H1 (cell line): Measurements from ENCODE around the gene PODN. TPM values are rescaled to one million over a fixed set of nuclear protein-coding genes. Genes with fewer than 3 reads are reported as not detected.

Experiments
- CTCF ChIA-PET: fragments of 300-600 bp; sonication (Branson Sonifier 250); formaldehyde crosslinking; loops from one replicate; lab custom pipeline; 2021; ENCODE audit not compliant: partially characterized antibody; lab: Charles Lee
- POLR2A ChIA-PET: fragments of 300-600 bp; sonication (Branson Sonifier 250); formaldehyde crosslinking; loops from one replicate; lab custom pipeline; 2021; ENCODE audit warnings: inconsistent platforms; ENCODE audit not compliant: partially characterized antibody; lab: Charles Lee
- DNase-seq, 2 experiments: peaks; one replicate each; pipeline versions ENCODE4 v3.0.0 to v3.0.0-alpha.2; 2010 to 2022; ENCODE audit warnings: low spot score in 2 of 2, low read depth in 1 of 2, mixed read lengths in 1 of 2
- FAIRE-seq: peaks from 2 replicates; lab custom pipeline; 2011; peaks lifted over from hg19 to GRCh38; lab: Jason Lieb, UNC
- H2AFZ ChIP-seq: 2 replicates; pipeline ENCODE4 v1.8.1; 2012; ENCODE audit warnings: low read length, inconsistent platforms
- H2AK5ac ChIP-seq: 2 replicates; pipeline ENCODE4 v1.6.1; 2013; ENCODE audit warnings: low read depth, low read length
- H2BK120ac ChIP-seq: replicated peaks from 2 replicates; pipeline ENCODE3; 2013; ENCODE audit warnings: low read depth, low read length, inconsistent platforms
- H2BK12ac ChIP-seq: 2 replicates; pipeline ENCODE4 v1.6.1; 2013; ENCODE audit warnings: low read depth, low read length
- H2BK15ac ChIP-seq: 2 replicates; pipeline ENCODE4 v1.6.1; 2013; ENCODE audit warnings: low read length
- H2BK20ac ChIP-seq: 2 replicates; pipeline ENCODE4 v1.6.1; 2013; ENCODE audit warnings: low read length
- H2BK5ac ChIP-seq: 2 replicates; pipeline ENCODE4 v1.6.1; 2013; ENCODE audit warnings: low read depth, low read length
- H3K14ac ChIP-seq: 2 replicates; pipeline ENCODE4 v1.6.1; 2013; ENCODE audit warnings: inconsistent platforms; ENCODE audit not compliant: insufficient read length
- H3K18ac ChIP-seq: 2 replicates; pipeline ENCODE4 v1.6.1; 2013; ENCODE audit warnings: low read length; ENCODE audit errors: extremely low read depth
- H3K23ac ChIP-seq: 2 replicates; pipeline ENCODE4 v1.6.1; 2013; ENCODE audit warnings: inconsistent platforms; ENCODE audit not compliant: insufficient read length
- H3K23me2 ChIP-seq: 2 replicates; pipeline ENCODE4 v1.6.1; 2013; ENCODE audit warnings: low read depth, low read length
- H3K27ac ChIP-seq: 2 replicates; pipeline ENCODE4 v1.6.1; 2011; ENCODE audit warnings: low read depth, low read length, inconsistent platforms
- H3K27me3 ChIP-seq, 4 experiments: replicated peaks in 1 of 4; 1 replicate in 1 of 4; 2 replicates in 3 of 4; pipeline versions ENCODE4 v1.6.1 to v1.8.1; 2011 to 2013; ENCODE audit warnings: low read length in 3 of 4, mild to moderate bottlenecking in 3 of 4, inconsistent platforms in 2 of 4, mixed read lengths in 2 of 4, moderate library complexity in 1 of 4; ENCODE audit not compliant: control insufficient read depth in 3 of 4, insufficient read depth in 3 of 4; ENCODE audit errors: extremely low read depth in 1 of 4
- H3K36me3 ChIP-seq, 4 experiments: 2 replicates each; pipeline versions ENCODE4 v1.6.1 to v1.8.1; 2011 to 2013; ENCODE audit warnings: mild to moderate bottlenecking in 4 of 4, low read length in 3 of 4, moderate library complexity in 2 of 4, control low read depth in 1 of 4, inconsistent platforms in 1 of 4; ENCODE audit not compliant: insufficient read depth in 4 of 4, control insufficient read depth in 2 of 4
- H3K4ac ChIP-seq: replicated peaks from 2 replicates; pipeline ENCODE3; 2013; ENCODE audit warnings: low read length, low read depth, mixed read lengths, inconsistent platforms; ENCODE audit not compliant: insufficient read length
- H3K4me1 ChIP-seq, 4 experiments: replicated peaks in 1 of 4; 1 replicate in 1 of 4; 2 replicates in 3 of 4; pipeline versions ENCODE4 v1.6.1 to v1.8.1; 2011 to 2013; ENCODE audit warnings: low read length in 3 of 4, inconsistent platforms in 2 of 4, mixed read lengths in 1 of 4; ENCODE audit not compliant: insufficient read depth in 4 of 4, control insufficient read depth in 3 of 4
- H3K4me2 ChIP-seq, 2 experiments: 2 replicates each; pipeline versions ENCODE4 v1.6.1 to v1.8.1; 2011 to 2013; ENCODE audit warnings: low read depth in 2 of 2, low read length in 2 of 2, control low read depth in 1 of 2, inconsistent platforms in 1 of 2, mild to moderate bottlenecking in 1 of 2; ENCODE audit not compliant: insufficient read depth in 1 of 2
- H3K4me3 ChIP-seq, 4 experiments: fragments of 200-600, 300-600 bp in 1 of 4; sonication (generic), shearing (Covaris generic), sonication (Bioruptor Twin) in 1 of 4; 2 replicates each; pipeline versions ENCODE4 v1.5.1 to v1.8.1; 2011 to 2016; ENCODE audit warnings: low read length in 4 of 4, low read depth in 3 of 4, control low read depth in 2 of 4, inconsistent platforms in 2 of 4, mild to moderate bottlenecking in 2 of 4, mixed read lengths in 1 of 4, moderate library complexity in 1 of 4; ENCODE audit not compliant: insufficient read depth in 2 of 4; ENCODE audit errors: extremely low read depth in 1 of 4
- H3K56ac ChIP-seq: replicated peaks from 2 replicates; pipeline ENCODE3; 2013; ENCODE audit warnings: low read depth, mild to moderate bottlenecking, mixed read lengths, low read length, inconsistent platforms; ENCODE audit not compliant: insufficient read length
- H3K79me1 ChIP-seq: 2 replicates; pipeline ENCODE4 v1.6.1; 2013; ENCODE audit warnings: low read depth, low read length, control low read depth
- H3K79me2 ChIP-seq, 2 experiments: 2 replicates each; pipeline versions ENCODE4 v1.6.1 to v1.8.1; 2012 to 2013; ENCODE audit warnings: low read length in 2 of 2, mild to moderate bottlenecking in 2 of 2, inconsistent platforms in 1 of 2; ENCODE audit not compliant: insufficient read depth in 2 of 2, control insufficient read depth in 1 of 2
- H3K9ac ChIP-seq, 4 experiments: replicated peaks in 1 of 4; 1 replicate in 1 of 4; 2 replicates in 3 of 4; pipeline versions ENCODE4 v1.6.1 to v1.8.1; 2011 to 2013; ENCODE audit warnings: low read depth in 3 of 4, low read length in 3 of 4, control low read depth in 2 of 4, mild to moderate bottlenecking in 2 of 4, moderate library complexity in 2 of 4, inconsistent platforms in 1 of 4; ENCODE audit errors: extremely low read depth in 1 of 4
- H3K9me3 ChIP-seq, 2 experiments: 2 replicates each; pipeline versions ENCODE4 v1.6.1 to v1.8.1; 2012 to 2013; ENCODE audit warnings: mild to moderate bottlenecking in 2 of 2, moderate library complexity in 2 of 2, control low read depth in 1 of 2, inconsistent platforms in 1 of 2, low read depth in 1 of 2, low read length in 1 of 2, mixed read lengths in 1 of 2; ENCODE audit not compliant: insufficient read depth in 2 of 2
- H4K20me1 ChIP-seq, 2 experiments: replicated peaks in 1 of 2; 2 replicates each; pipeline versions ENCODE3 to v1.8.1; 2011 to 2013; ENCODE audit warnings: inconsistent platforms in 2 of 2, low read length in 2 of 2, mild to moderate bottlenecking in 1 of 2; ENCODE audit not compliant: insufficient read depth in 2 of 2, control insufficient read depth in 1 of 2
- H4K5ac ChIP-seq: 2 replicates; pipeline ENCODE4 v1.6.1; 2013; ENCODE audit warnings: low read length, low read depth, mixed read lengths, inconsistent platforms; ENCODE audit not compliant: insufficient read length
- H4K8ac ChIP-seq: 2 replicates; pipeline ENCODE4 v1.8.0; 2013; ENCODE audit warnings: mild to moderate bottlenecking, moderate library complexity, low read length, inconsistent platforms; ENCODE audit not compliant: insufficient read depth; ENCODE audit errors: extremely low read depth
- H4K91ac ChIP-seq: replicated peaks from 2 replicates; pipeline ENCODE3; 2013; ENCODE audit warnings: low read length, mixed read lengths, inconsistent platforms; ENCODE audit not compliant: insufficient read length
- CBX8 ChIP-seq: fragments of 300-800, 300-1000 bp; sonication (generic); IDR thresholded peaks from 2 replicates; pipeline ENCODE4 v1.7.1; 2016; ENCODE audit warnings: low read depth, low read length, borderline replicate concordance
- CTCF ChIP-seq, 3 experiments: IDR thresholded peaks; 1 replicate in 2 of 3; 2 replicates in 1 of 3; pipeline versions ENCODE4 v1.5.1 to v1.6.1; 2011; ENCODE audit warnings: low read length in 3 of 3, mild to moderate bottlenecking in 3 of 3, inconsistent platforms in 2 of 3, low read depth in 1 of 3, moderate library complexity in 1 of 3; ENCODE audit not compliant: insufficient read depth in 1 of 3; ENCODE audit errors: control extremely low read depth in 1 of 3
- EGR1 ChIP-seq: IDR thresholded peaks from 2 replicates; pipeline ENCODE4 v1.6.1; 2011; ENCODE audit warnings: low read depth, low read length, borderline replicate concordance
- EP300 ChIP-seq, 2 experiments: IDR thresholded peaks; 1 replicate in 1 of 2; 2 replicates in 1 of 2; pipeline ENCODE4 v1.6.1; 2011 to 2012; ENCODE audit warnings: low read depth in 2 of 2, low read length in 2 of 2, mild to moderate bottlenecking in 2 of 2, borderline replicate concordance in 1 of 2, inconsistent platforms in 1 of 2, moderate library complexity in 1 of 2
- EZH2 ChIP-seq: fragments of 200-600 bp; sonication (generic); IDR thresholded peaks from 2 replicates; pipeline ENCODE4 v1.7.1; 2012; ENCODE audit warnings: low read depth, mild to moderate bottlenecking, moderate library complexity, low read length, inconsistent platforms; ENCODE audit not compliant: severe bottlenecking
- GTF2F1 ChIP-seq: IDR thresholded peaks from 2 replicates; pipeline ENCODE4 v1.6.1; 2012; ENCODE audit warnings: low read depth, low read length, improper control_type of control experiment, borderline replicate concordance
- KDM4A ChIP-seq: IDR thresholded peaks from one replicate; pipeline ENCODE4 v1.7.1; 2012; ENCODE audit warnings: low read depth, mild to moderate bottlenecking, moderate library complexity, low read length, inconsistent platforms; ENCODE audit not compliant: severe bottlenecking
- POLR2AphosphoS5 ChIP-seq: IDR thresholded peaks from 2 replicates; pipeline ENCODE4 v1.6.1; 2011; ENCODE audit warnings: low read depth, low read length
- SAP30 ChIP-seq: fragments of 300-600 bp; sonication (generic); IDR thresholded peaks from 2 replicates; pipeline ENCODE4 v1.7.1; 2012; ENCODE audit warnings: low read length, moderate library complexity, mild to moderate bottlenecking, inconsistent platforms; ENCODE audit not compliant: insufficient read depth, insufficient replicate concordance
- SP4 ChIP-seq: IDR thresholded peaks from 2 replicates; pipeline ENCODE4 v1.6.1; 2012; ENCODE audit warnings: low read length, inconsistent platforms
- TBP ChIP-seq: IDR thresholded peaks from 2 replicates; pipeline ENCODE4 v1.6.1; 2011; ENCODE audit warnings: low read depth, low read length, improper control_type of control experiment
- YY1 ChIP-seq: IDR thresholded peaks from 2 replicates; pipeline ENCODE4 v1.6.1; 2011; ENCODE audit warnings: low read depth, mild to moderate bottlenecking, low read length
- WGBS, 2 experiments: shearing (Covaris generic) in 1 of 2; methylation state at CpG; one replicate each; pipeline versions ENCODE4 v1.1.6 to v1.1.7; 2013 to 2015; ENCODE audit warnings: low lambda C conversion rate in 2 of 2, mixed read lengths in 2 of 2, inconsistent platforms in 1 of 2, low coverage in 1 of 2, missing lambda C conversion rate in 1 of 2; ENCODE audit not compliant: insufficient replicate concordance in 2 of 2, insufficient coverage in 1 of 2, insufficient read length in 1 of 2; ENCODE audit errors: extremely low coverage in 1 of 2, missing lambda C conversion rate in 1 of 2; 5-methylcytosine and 5-hydroxymethylcytosine counted together
- polyA plus RNA-seq, 7 experiments: library from polyadenylated mRNA; depleted of rRNA in 3 of 7; stranded (reverse) in 5 of 7; unstranded in 2 of 7; fragments of >200 nt in 5 of 7; fragments of 200-250 nt in 2 of 7; gene quantifications; 1 replicate in 5 of 7; 2 replicates in 1 of 7; 4 replicates in 1 of 7; pipeline versions ENCODE4 v1.2.1 to v1.2.3, GENCODE V29; 2011 to 2013; ENCODE audit warnings: missing spikeins in 2 of 7, mixed read lengths in 2 of 7
- total RNA-seq: library from RNA; stranded (reverse); fragmentation: NEBNext Ultra II Directional; extraction: Animal tissue kit (Norgen Biotek cat#: 25700); gene quantifications from 2 replicates; pipeline ENCODE4 v1.2.1, GENCODE V29; 2021

Gene PODN
- total and polyA plus RNA-seq, 2 of the 8 experiments (the other 6 are each of a cell fraction or from before 2014, with no cell fraction given) = 0.11 to 0.17 TPM

- Histone ChIP-seq H4K91ac (no peak overlapping the region), H2AFZ (no peak overlapping the region), H4K5ac (no peak overlapping the region), H3K4me1 (no peaks in the 10 kb centered on the region), H3K79me2 (no peaks in the 10 kb centered on the region), H2BK120ac (no peak overlapping the region), H3K9me3 (peaks cover 5 to 9% of the 10 kb centered on the region in 2 experiments; a peak in 3 of 4 replicates), H3K79me1 (no peaks in the 10 kb centered on the region), H4K20me1 (no peaks in the 10 kb centered on the region), H2BK12ac (no peak overlapping the region), H3K23ac (no peak overlapping the region), H3K27me3 (no peaks in the 10 kb centered on the region), H3K23me2 (no peaks in the 10 kb centered on the region), H2BK15ac (no peak overlapping the region), H3K4ac (no peak overlapping the region), H3K18ac (no peak overlapping the region), H3K36me3 (no peaks in the 10 kb centered on the region), H3K27ac (no peak overlapping the region), H2BK20ac (no peak overlapping the region), H3K9ac (no peak overlapping the region), H4K8ac (no peak overlapping the region), H2AK5ac (no peak overlapping the region), H3K4me2 (no peak overlapping the region), H3K14ac (no peak overlapping the region), H2BK5ac (no peak overlapping the region), H3K56ac (no peak overlapping the region), H3K4me3 (no peak overlapping the region)
- DNase-seq (no peak), FAIRE-seq (no peak)
- ChIA-PET CTCF (interaction anchor here (1.3 kb wide), 1 partner anchor 52 kb away, joined by 3 read pairs; no protein-coding TSS in a partner anchor), POLR2A (no interaction called here)
- WGBS, 2 experiments = 90% methylated on average over 7 of the region's 7 CpGs; no CpG with 5 or more reads in 1 of the 2 experiments
- no peak for TF ChIP-seq EGR1
- no peak for TF ChIP-seq EZH2
- no peak for TF ChIP-seq SAP30
- TF ChIP-seq CTCF (IDR thresholded peaks at IDR 0.05; ENCODE audit: control extremely low read depth in 1 of 3, insufficient read depth in 1 of 3, low read depth in 1 of 3, low read length in 3 of 3) = no peak
- TF ChIP-seq POLR2AphosphoS5 = no peak
- TF ChIP-seq SP4 = no peak
- TF ChIP-seq TBP = no peak
- TF ChIP-seq CBX8 = no peak
- TF ChIP-seq KDM4A = no peak
- no peak for TF ChIP-seq GTF2F1
- no peak for TF ChIP-seq EP300 (IDR thresholded peaks at IDR 0.05; ENCODE audit: borderline replicate concordance in 1 of 2, low read depth in 2 of 2, low read length in 2 of 2)
- TF ChIP-seq YY1 = no peak
Measured at GRCh38 chr1:53134042-53134485, 72.1 kb downstream of the PODN start.
